Right cardiac atrium (tissue), 5 donors: ENCODE results near the gene ANXA8. TPM values are rescaled to one million over a fixed set of nuclear protein-coding genes. Genes with fewer than 3 reads are reported as not detected.
"Not testable (repeated sequence)": the region's sequence is repeated elsewhere in the genome, so short reads cannot be mapped to it uniquely, and the experiment has no call there.

Experiments used
- ATAC-seq, 2 donors: fragments of 200-7000 bp; cut with Tn5 transposase; one replicate each; pipeline versions ENCODE4 v1.8.0 to v1.9.1; 2020; ENCODE audit warnings: moderate library complexity in 2 of 2, mild to moderate bottlenecking in 1 of 2
- DNase-seq, 3 donors: peaks; one replicate each; pipeline ENCODE4 v3.0.0-alpha.2; 2020
- H3K27ac ChIP-seq: one replicate; pipeline ENCODE4 v1.5.1; 2013; ENCODE audit warnings: mild to moderate bottlenecking, low read length, control low read depth, moderate library complexity
- H3K27me3 ChIP-seq: one replicate; pipeline ENCODE4 v1.6.1; 2013; ENCODE audit not compliant: control insufficient read depth, insufficient read depth
- H3K4me1 ChIP-seq: one replicate; pipeline ENCODE4 v1.6.1; 2013; ENCODE audit warnings: low read length; ENCODE audit not compliant: control insufficient read depth, insufficient read depth
- H3K4me3 ChIP-seq: one replicate; pipeline ENCODE4 v1.5.1; 2013; ENCODE audit warnings: low read length, control low read depth
- H3K9me3 ChIP-seq: one replicate; pipeline ENCODE4 v1.6.1; 2013; ENCODE audit warnings: low read length; ENCODE audit not compliant: control insufficient read depth
- WGBS: extraction: QIAGEN DNeasy Blood & Tissue Kit; methylation state at CpG from one replicate; pipeline ENCODE4 v1.1.7; 2013; 5-methylcytosine and 5-hydroxymethylcytosine counted together
- intact Hi-C, 4 donors: fragments of 100-400 bp; cut with DNase I; formaldehyde crosslinking; loops; one replicate each; pipeline versions ENCODE4 v1.11.0 to v1.14.0; 2022 to 2023
- polyA plus RNA-seq: library from polyadenylated mRNA; stranded (reverse); fragments of 200-250 nt; gene quantifications from one replicate; pipeline ENCODE4 v1.2.3, GENCODE V29; 2013
- total RNA-seq, 4 donors: library from RNA; stranded (reverse); fragmentation: NEBNext Ultra II Directional; extraction: Animal tissue kit (Norgen Biotek cat#: 25700); gene quantifications; one replicate each; pipeline ENCODE4 v1.2.1, GENCODE V29; 2021
- donor health status: healthy with polysubstance abuse.
- donor health status: DM: no; HTN: yes; CAD: no.
- donor health status: DM: no; HTN: no; CAD: no.
- donor health status: DM: no; HTN: yes; CAD: no; lungs with severe emphysema.
- donor health status: DM: yes; HTN: yes; CAD: no.

ANXA8 gene
- total and polyA plus RNA-seq, 5 donors: 0.27 to 1.3 (median 0.67) TPM

GRCh38 chr10:47480133-47480532 is 3.8 kb downstream of the ANXA8 start:
- H3K9me3 ChIP-seq, ATAC-seq, intact Hi-C loops, H3K4me3 ChIP-seq, H3K27me3 ChIP-seq, H3K27ac ChIP-seq, H3K4me1 ChIP-seq, DNase-seq: not testable (repeated sequence)
- no CpG with 5 or more reads among the region's 3 CpGs for WGBS

- H3K4me1 ChIP-seq, H3K4me3 ChIP-seq, H3K27ac ChIP-seq, intact Hi-C loops, H3K27me3 ChIP-seq, H3K9me3 ChIP-seq, ATAC-seq, DNase-seq: not testable (repeated sequence)
- 67% methylated on average over 4 of the region's 5 CpGs for WGBS
Observed at GRCh38 chr10:47478114-47478513, 5.8 kb downstream of the ANXA8 start.

GRCh38 chr10:47477078-47477477 is 6.8 kb downstream of the ANXA8 start:
- DNase-seq, intact Hi-C loops, H3K9me3 ChIP-seq, H3K27ac ChIP-seq, ATAC-seq, H3K4me1 ChIP-seq, H3K27me3 ChIP-seq, H3K4me3 ChIP-seq: not testable (repeated sequence)
- WGBS: 93% methylated on average over 9 of the region's 11 CpGs

GRCh38 chr10:47475101-47475500 is 8.8 kb downstream of the ANXA8 start:
- intact Hi-C loops, H3K4me1 ChIP-seq, DNase-seq, ATAC-seq, H3K27ac ChIP-seq, H3K27me3 ChIP-seq, H3K9me3 ChIP-seq, H3K4me3 ChIP-seq: not testable (repeated sequence)
- 86% methylated on average over 5 of the region's 5 CpGs for WGBS

- H3K27me3 ChIP-seq, H3K27ac ChIP-seq, H3K4me3 ChIP-seq, ATAC-seq, DNase-seq, H3K9me3 ChIP-seq, intact Hi-C loops, H3K4me1 ChIP-seq: not testable (repeated sequence)
- WGBS: no CpG with 5 or more reads among the region's 7 CpGs
Observed at GRCh38 chr10:47473516-47473915, 10.4 kb downstream of the ANXA8 start.

GRCh38 chr10:47472647-47473046 is 11.3 kb downstream of the ANXA8 start:
- intact Hi-C loops, H3K4me3 ChIP-seq, H3K27ac ChIP-seq, DNase-seq, ATAC-seq, H3K9me3 ChIP-seq, H3K27me3 ChIP-seq, H3K4me1 ChIP-seq: not testable (repeated sequence)
- 89% methylated on average over 1 of the region's 3 CpGs for WGBS

GRCh38 chr10:47472072-47472471 is 11.8 kb downstream of the ANXA8 start:
- H3K9me3 ChIP-seq, H3K4me1 ChIP-seq, DNase-seq, intact Hi-C loops, H3K27ac ChIP-seq, H3K27me3 ChIP-seq, H3K4me3 ChIP-seq, ATAC-seq: not testable (repeated sequence)
- no CpG with 5 or more reads among the region's 5 CpGs for WGBS

GRCh38 chr10:47468731-47469528 is 15.0 kb downstream of the ANXA8 start:
- DNase-seq, H3K27me3 ChIP-seq, H3K4me3 ChIP-seq, H3K4me1 ChIP-seq, intact Hi-C loops, H3K9me3 ChIP-seq, H3K27ac ChIP-seq, ATAC-seq: not testable (repeated sequence)
- 90% methylated on average over 15 of the region's 20 CpGs for WGBS

- H3K4me1 ChIP-seq, H3K27ac ChIP-seq, H3K4me3 ChIP-seq, ATAC-seq, H3K9me3 ChIP-seq, intact Hi-C loops, DNase-seq, H3K27me3 ChIP-seq: not testable (repeated sequence)
- 89% methylated on average over 5 of the region's 7 CpGs for WGBS
Observed at GRCh38 chr10:47467957-47468356, 16.0 kb downstream of the ANXA8 start.

- H3K4me3 ChIP-seq, ATAC-seq, H3K9me3 ChIP-seq, H3K4me1 ChIP-seq, H3K27ac ChIP-seq, H3K27me3 ChIP-seq, intact Hi-C loops, DNase-seq: not testable (repeated sequence)
- WGBS: 93% methylated on average over 4 of the region's 5 CpGs
Observed at GRCh38 chr10:47467458-47467857, 16.5 kb downstream of the ANXA8 start.

GRCh38 chr10:47465216-47465917 is 18.5 kb downstream of the ANXA8 start:
- H3K9me3 ChIP-seq, H3K27me3 ChIP-seq, intact Hi-C loops, DNase-seq, H3K4me1 ChIP-seq, H3K4me3 ChIP-seq, H3K27ac ChIP-seq, ATAC-seq: not testable (repeated sequence)
- 59% methylated on average over 13 of the region's 14 CpGs for WGBS
